ENCODE results near the gene CFAP61.

GRCh38 chr20:20275636-20276035, 223.3 kb downstream of the CFAP61 start:
- TF ChIP-seq EZH2 (IDR thresholded peaks at IDR 0.05; ENCODE audit: borderline replicate concordance) = no peak
- TF ChIP-seq CTCF (IDR thresholded peaks at IDR 0.05; ENCODE audit: poor library complexity) = no peak
- no peak for TF ChIP-seq EZH2phosphoT487 (IDR thresholded peaks at IDR 0.05; ENCODE audit: low read depth, severe bottlenecking, unreplicated experiment)
